ENCODE measurements around the gene PCP4. TPM values are rescaled to one million over a fixed set of nuclear protein-coding genes. Genes with fewer than 3 reads are reported as not detected.

Gene PCP4
- total RNA-seq, 2 experiments from 2014 or later: not detected

DNA sequence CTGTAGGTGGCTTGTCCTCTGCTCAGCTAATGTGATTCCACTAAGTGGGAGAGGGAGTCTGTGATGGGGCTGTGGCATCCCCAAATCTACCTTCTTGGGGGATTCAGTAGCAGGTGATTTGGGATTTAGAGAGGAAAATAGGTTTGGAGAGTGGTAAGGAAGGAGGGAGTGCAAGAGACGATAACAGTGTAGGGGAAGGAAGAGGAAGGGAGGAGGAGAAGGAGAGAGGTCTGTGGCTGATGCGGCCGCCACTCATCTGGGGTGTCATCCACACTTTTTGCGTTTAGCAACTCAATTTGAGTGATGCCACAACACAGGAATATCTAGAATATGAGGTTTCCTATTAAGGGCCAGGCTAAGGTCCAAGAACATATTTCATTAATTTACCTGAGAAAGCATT is 23.8 kb upstream of the PCP4 start:
- DNase-seq (ENCODE audit: low spot score): no peak
- POLR2A ChIA-PET: no interaction called here
- TF ChIP-seq, protein P1, sequence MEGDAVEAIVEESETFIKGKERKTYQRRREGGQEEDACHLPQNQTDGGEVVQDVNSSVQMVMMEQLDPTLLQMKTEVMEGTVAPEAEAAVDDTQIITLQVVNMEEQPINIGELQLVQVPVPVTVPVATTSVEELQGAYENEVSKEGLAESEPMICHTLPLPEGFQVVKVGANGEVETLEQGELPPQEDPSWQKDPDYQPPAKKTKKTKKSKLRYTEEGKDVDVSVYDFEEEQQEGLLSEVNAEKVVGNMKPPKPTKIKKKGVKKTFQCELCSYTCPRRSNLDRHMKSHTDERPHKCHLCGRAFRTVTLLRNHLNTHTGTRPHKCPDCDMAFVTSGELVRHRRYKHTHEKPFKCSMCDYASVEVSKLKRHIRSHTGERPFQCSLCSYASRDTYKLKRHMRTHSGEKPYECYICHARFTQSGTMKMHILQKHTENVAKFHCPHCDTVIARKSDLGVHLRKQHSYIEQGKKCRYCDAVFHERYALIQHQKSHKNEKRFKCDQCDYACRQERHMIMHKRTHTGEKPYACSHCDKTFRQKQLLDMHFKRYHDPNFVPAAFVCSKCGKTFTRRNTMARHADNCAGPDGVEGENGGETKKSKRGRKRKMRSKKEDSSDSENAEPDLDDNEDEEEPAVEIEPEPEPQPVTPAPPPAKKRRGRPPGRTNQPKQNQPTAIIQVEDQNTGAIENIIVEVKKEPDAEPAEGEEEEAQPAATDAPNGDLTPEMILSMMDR (conservative IDR thresholded peaks at IDR 0.05; ENCODE audit: low read length): no peak
- no peak for TF ChIP-seq EZH2phosphoT487 (IDR thresholded peaks at IDR 0.05; ENCODE audit: borderline replicate concordance, low read depth, low read length)
- no peaks in the 10 kb centered on the region for H3K36me3 ChIP-seq (ENCODE audit: insufficient read depth, low read length)
- H4K20me1 ChIP-seq (ENCODE audit: insufficient read depth, low read length): no peaks in the 10 kb centered on the region
- H3K4me3 ChIP-seq (ENCODE audit: low read depth, low read length, poor library complexity, severe bottlenecking): no peak overlapping the region
- BruUV-seq (replicated peaks): no TSS peak
- no peak overlapping the region for H3K27ac ChIP-seq (ENCODE audit: low read depth, low read length, poor library complexity, severe bottlenecking)
- no peaks in the 10 kb centered on the region for H3K9me3 ChIP-seq (ENCODE audit: low read length)
- no peak overlapping the region for H3K4me2 ChIP-seq (ENCODE audit: low read length)
- H3K79me2 ChIP-seq (ENCODE audit: insufficient read depth, low read depth, low read length): no peaks in the 10 kb centered on the region
- H3K9me2 ChIP-seq (ENCODE audit: insufficient read depth, low read length): no peaks in the 10 kb centered on the region
- CTCF ChIA-PET (ENCODE audit: unreplicated experiment): no interaction called here
- intact Hi-C loops (cut with micrococcal nuclease; ENCODE audit: unreplicated experiment): no loop called here
- no peak overlapping the region for H2AFZ ChIP-seq (ENCODE audit: low read length)
- no peaks in the 10 kb centered on the region for H3K4me1 ChIP-seq (ENCODE audit: insufficient read depth, low read length, poor library complexity, severe bottlenecking)

DNA sequence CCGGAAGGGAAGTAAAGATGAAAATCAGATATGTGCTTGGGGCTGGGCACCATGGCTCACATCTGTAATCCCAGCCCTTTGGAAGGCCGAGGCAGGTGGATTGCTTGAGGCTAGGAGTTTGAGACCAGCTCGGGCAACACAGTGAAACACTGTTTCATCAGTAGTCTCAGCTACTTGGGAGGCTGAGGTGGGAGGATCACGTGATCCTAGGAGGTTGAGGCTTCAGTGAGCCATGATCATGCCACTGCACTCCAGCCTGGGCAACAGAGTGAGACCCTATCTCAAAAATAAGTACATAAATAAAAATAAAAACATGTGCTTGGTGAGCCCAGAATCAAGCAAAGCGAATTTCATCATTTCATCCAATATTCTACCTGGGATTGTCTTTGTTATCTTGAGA is 23.3 kb upstream of the PCP4 start:
- Histone ChIP-seq H3K36me3 (ENCODE audit: insufficient read depth, low read length) (no peaks in the 10 kb centered on the region), H3K4me2 (ENCODE audit: low read length) (no peak overlapping the region), H3K9me3 (ENCODE audit: low read length) (no peaks in the 10 kb centered on the region), H3K4me1 (ENCODE audit: insufficient read depth, low read length, poor library complexity, severe bottlenecking) (no peaks in the 10 kb centered on the region), H3K9me2 (ENCODE audit: insufficient read depth, low read length) (no peaks in the 10 kb centered on the region), H3K27ac (ENCODE audit: low read depth, low read length, poor library complexity, severe bottlenecking) (no peak overlapping the region), H3K4me3 (ENCODE audit: low read depth, low read length, poor library complexity, severe bottlenecking) (no peak overlapping the region), H3K79me2 (ENCODE audit: insufficient read depth, low read depth, low read length) (no peaks in the 10 kb centered on the region), H2AFZ (ENCODE audit: low read length) (no peak overlapping the region), H4K20me1 (ENCODE audit: insufficient read depth, low read length) (no peaks in the 10 kb centered on the region)
- DNase-seq (ENCODE audit: low spot score): no peak
- BruUV-seq (replicated peaks): no TSS peak
- CTCF ChIA-PET (ENCODE audit: unreplicated experiment): no interaction called here
- intact Hi-C loops (cut with micrococcal nuclease; ENCODE audit: unreplicated experiment): no loop called here
- POLR2A ChIA-PET: no interaction called here
- no peak for TF ChIP-seq EZH2phosphoT487 (IDR thresholded peaks at IDR 0.05; ENCODE audit: borderline replicate concordance, low read depth, low read length)

DNA sequence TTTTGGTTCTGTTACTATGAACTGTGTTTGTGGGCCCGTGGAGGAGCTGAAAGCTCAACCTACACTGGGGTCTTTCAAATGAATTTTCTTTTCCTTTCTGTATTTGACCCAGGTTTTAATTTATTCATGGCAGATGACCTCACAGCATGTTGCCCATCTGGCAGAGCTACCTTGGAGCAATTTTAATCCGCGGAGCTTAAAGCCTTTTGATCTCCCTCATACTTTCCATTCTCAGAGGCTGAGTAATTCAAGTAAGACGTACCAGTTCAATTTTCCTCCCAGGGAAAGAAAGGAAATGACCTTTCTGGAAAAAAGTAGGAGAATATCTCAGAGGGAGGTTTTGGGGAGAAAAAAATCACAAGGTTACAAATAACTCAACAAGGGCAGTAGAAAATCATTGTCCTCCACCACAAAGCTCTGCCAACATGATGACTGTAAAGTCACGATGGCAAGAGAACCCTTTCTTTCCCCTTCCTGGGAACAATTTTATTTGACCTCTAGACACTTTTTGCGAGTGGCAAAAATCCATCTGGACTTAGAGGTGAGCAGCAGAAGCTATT is 21.6 kb upstream of the PCP4 start:
- CTCF ChIA-PET (ENCODE audit: unreplicated experiment): no interaction called here
- Histone ChIP-seq H4K20me1 (ENCODE audit: insufficient read depth, low read length) (no peaks in the 10 kb centered on the region), H3K79me2 (ENCODE audit: insufficient read depth, low read depth, low read length) (no peaks in the 10 kb centered on the region), H3K9me2 (ENCODE audit: insufficient read depth, low read length) (no peaks in the 10 kb centered on the region), H3K27ac (ENCODE audit: low read depth, low read length, poor library complexity, severe bottlenecking) (no peak overlapping the region), H3K4me1 (ENCODE audit: insufficient read depth, low read length, poor library complexity, severe bottlenecking) (no peaks in the 10 kb centered on the region), H3K4me3 (ENCODE audit: low read depth, low read length, poor library complexity, severe bottlenecking) (no peak overlapping the region), H3K9me3 (ENCODE audit: low read length) (no peaks in the 10 kb centered on the region), H2AFZ (ENCODE audit: low read length) (no peak overlapping the region), H3K36me3 (ENCODE audit: insufficient read depth, low read length) (no peaks in the 10 kb centered on the region), H3K4me2 (ENCODE audit: low read length) (no peak overlapping the region)
- POLR2A ChIA-PET: no interaction called here
- intact Hi-C loops (cut with micrococcal nuclease; ENCODE audit: unreplicated experiment): no loop called here
- TF ChIP-seq EZH2phosphoT487 (IDR thresholded peaks at IDR 0.05; ENCODE audit: borderline replicate concordance, low read depth, low read length): no peak
- TF ChIP-seq, protein P1 (conservative IDR thresholded peaks at IDR 0.05; ENCODE audit: low read length): no peak
- DNase-seq (ENCODE audit: low spot score): no peak
- BruUV-seq (replicated peaks): no TSS peak

All from OCI-LY7 (cell line).